Measurements from ENCODE around the gene MAP3K5.

The MAP3K5 gene

DNA sequence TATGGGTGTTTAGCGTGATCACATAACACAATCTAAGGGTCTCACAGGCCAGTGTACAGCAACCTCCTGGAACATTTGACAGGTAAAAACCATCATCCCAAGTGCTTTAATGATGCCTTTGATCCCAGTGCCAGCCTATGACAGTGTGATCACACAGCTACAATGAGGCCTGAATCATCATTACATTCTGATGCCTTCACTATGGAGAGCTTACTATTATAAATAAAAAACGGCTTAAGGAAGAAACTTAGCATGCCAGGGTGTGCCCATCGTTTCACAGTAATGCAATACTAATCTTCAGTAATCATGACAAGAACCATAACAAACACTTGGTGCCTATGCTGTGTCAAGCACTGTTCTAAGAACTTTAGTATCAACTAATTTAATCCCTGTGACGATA is 253.4 kb downstream of the MAP3K5 start:
- Histone ChIP-seq H3K27me3 (ENCODE audit: control insufficient read depth, insufficient read depth, low read length) (no peaks in the 10 kb centered on the region), H3K9me3 (ENCODE audit: control insufficient read depth, low read length) (no peaks in the 10 kb centered on the region)

GRCh38 chr6:136535880-136536650 is 256.2 kb downstream of the MAP3K5 start:
- peaks cover 9% of the 10 kb centered on the region for H3K4me1 ChIP-seq (ENCODE audit: control insufficient read depth, insufficient read depth, low read length)
- no peaks in the 10 kb centered on the region for H3K9me3 ChIP-seq (ENCODE audit: control insufficient read depth, low read length)
- no peaks in the 10 kb centered on the region for H3K27me3 ChIP-seq (ENCODE audit: control insufficient read depth, insufficient read depth, low read length)
- H3K9ac ChIP-seq (ENCODE audit: low read length) = no peak overlapping the region
- no peaks in the 10 kb centered on the region for H3K36me3 ChIP-seq (ENCODE audit: control insufficient read depth, insufficient read depth, low read length)
- no peak overlapping the region for H3K4me3 ChIP-seq (ENCODE audit: low read length)

More for the DNA sequence above, 253.4 kb downstream of the MAP3K5 start:
- Histone ChIP-seq H3K36me3 (ENCODE audit: control insufficient read depth, insufficient read depth, low read length) (no peaks in the 10 kb centered on the region), H3K9ac (ENCODE audit: low read length) (no peak overlapping the region), H3K4me3 (ENCODE audit: low read length) (no peak overlapping the region), H3K4me1 (ENCODE audit: control insufficient read depth, insufficient read depth, low read length) (peaks cover 4% of the 10 kb centered on the region)

DNA sequence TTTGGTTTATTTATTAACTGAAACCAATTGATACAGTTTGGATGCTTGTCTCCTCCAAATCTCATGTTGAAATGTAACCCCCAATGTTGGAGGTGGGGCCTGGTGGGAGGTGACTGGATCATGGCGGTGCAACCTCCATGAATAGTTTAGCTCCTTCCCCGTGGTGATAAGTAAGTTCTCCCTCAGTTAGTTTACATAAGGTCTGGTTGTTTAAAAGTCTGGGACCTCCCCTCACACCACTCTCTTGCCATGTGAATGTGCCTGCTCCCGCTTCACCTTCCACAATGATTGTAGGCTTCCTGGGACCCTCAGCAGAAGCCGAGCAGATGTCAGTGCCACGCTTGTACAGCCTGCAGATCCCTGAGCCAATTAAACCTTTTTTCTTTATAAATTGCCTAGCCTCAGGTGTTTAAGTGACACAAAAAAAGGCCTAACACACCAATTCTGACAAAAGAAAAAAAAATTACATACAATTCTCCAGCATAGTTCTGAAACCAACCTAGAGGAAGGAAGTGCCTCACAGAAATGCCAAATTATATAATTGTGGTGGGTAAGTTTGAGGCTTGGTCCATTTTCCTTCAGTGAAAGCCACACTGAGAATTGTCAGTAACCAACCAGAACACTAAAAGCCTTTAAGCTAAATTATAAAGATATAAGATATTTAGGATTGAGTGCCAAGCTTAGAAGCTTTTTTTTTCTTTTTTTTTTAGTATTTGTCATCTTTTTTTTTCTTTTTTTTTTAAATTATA is 257.1 kb downstream of the MAP3K5 start:
- Histone ChIP-seq H3K9ac (ENCODE audit: low read length) (no peak overlapping the region), H3K4me1 (ENCODE audit: control insufficient read depth, insufficient read depth, low read length) (peaks cover 9% of the 10 kb centered on the region), H3K4me3 (ENCODE audit: low read length) (no peak overlapping the region), H3K36me3 (ENCODE audit: control insufficient read depth, insufficient read depth, low read length) (no peaks in the 10 kb centered on the region), H3K27me3 (ENCODE audit: control insufficient read depth, insufficient read depth, low read length) (no peaks in the 10 kb centered on the region), H3K9me3 (ENCODE audit: control insufficient read depth, low read length) (no peaks in the 10 kb centered on the region)

GRCh38 chr6:136534268-136534667 is 258.0 kb downstream of the MAP3K5 start:
- Histone ChIP-seq H3K9me3 (ENCODE audit: control insufficient read depth, low read length) (no peaks in the 10 kb centered on the region), H3K4me1 (ENCODE audit: control insufficient read depth, insufficient read depth, low read length) (peaks cover 15% of the 10 kb centered on the region), H3K9ac (ENCODE audit: low read length) (no peak overlapping the region), H3K27me3 (ENCODE audit: control insufficient read depth, insufficient read depth, low read length) (no peaks in the 10 kb centered on the region), H3K4me3 (ENCODE audit: low read length) (no peak overlapping the region), H3K36me3 (ENCODE audit: control insufficient read depth, insufficient read depth, low read length) (no peaks in the 10 kb centered on the region)

GRCh38 chr6:136533487-136533886 is 258.8 kb downstream of the MAP3K5 start:
- Histone ChIP-seq H3K27me3 (ENCODE audit: control insufficient read depth, insufficient read depth, low read length) (no peaks in the 10 kb centered on the region), H3K9ac (ENCODE audit: low read length) (no peak overlapping the region), H3K4me3 (ENCODE audit: low read length) (no peak overlapping the region), H3K4me1 (ENCODE audit: control insufficient read depth, insufficient read depth, low read length) (peaks cover 15% of the 10 kb centered on the region), H3K9me3 (ENCODE audit: control insufficient read depth, low read length) (no peaks in the 10 kb centered on the region), H3K36me3 (ENCODE audit: control insufficient read depth, insufficient read depth, low read length) (no peaks in the 10 kb centered on the region)

- H3K9me3 ChIP-seq (ENCODE audit: control insufficient read depth, low read length) = no peaks in the 10 kb centered on the region
- peaks cover 15% of the 10 kb centered on the region for H3K4me1 ChIP-seq (ENCODE audit: control insufficient read depth, insufficient read depth, low read length)
- no peaks in the 10 kb centered on the region for H3K36me3 ChIP-seq (ENCODE audit: control insufficient read depth, insufficient read depth, low read length)
- H3K9ac ChIP-seq (ENCODE audit: low read length) = no peak overlapping the region
- no peaks in the 10 kb centered on the region for H3K27me3 ChIP-seq (ENCODE audit: control insufficient read depth, insufficient read depth, low read length)
- no peak overlapping the region for H3K4me3 ChIP-seq (ENCODE audit: low read length)
These were observed 260.2 kb downstream of the MAP3K5 start for GRCh38 chr6:136532030-136532429.

- Histone ChIP-seq H3K27me3 (ENCODE audit: control insufficient read depth, insufficient read depth, low read length) (no peaks in the 10 kb centered on the region), H3K36me3 (ENCODE audit: control insufficient read depth, insufficient read depth, low read length) (no peaks in the 10 kb centered on the region), H3K9ac (ENCODE audit: low read length) (no peak overlapping the region), H3K4me1 (ENCODE audit: control insufficient read depth, insufficient read depth, low read length) (peaks cover 26% of the 10 kb centered on the region), H3K9me3 (ENCODE audit: control insufficient read depth, low read length) (no peaks in the 10 kb centered on the region), H3K4me3 (ENCODE audit: low read length) (no peak overlapping the region)
These were observed 262.6 kb downstream of the MAP3K5 start for GRCh38 chr6:136529710-136530109.

DNA sequence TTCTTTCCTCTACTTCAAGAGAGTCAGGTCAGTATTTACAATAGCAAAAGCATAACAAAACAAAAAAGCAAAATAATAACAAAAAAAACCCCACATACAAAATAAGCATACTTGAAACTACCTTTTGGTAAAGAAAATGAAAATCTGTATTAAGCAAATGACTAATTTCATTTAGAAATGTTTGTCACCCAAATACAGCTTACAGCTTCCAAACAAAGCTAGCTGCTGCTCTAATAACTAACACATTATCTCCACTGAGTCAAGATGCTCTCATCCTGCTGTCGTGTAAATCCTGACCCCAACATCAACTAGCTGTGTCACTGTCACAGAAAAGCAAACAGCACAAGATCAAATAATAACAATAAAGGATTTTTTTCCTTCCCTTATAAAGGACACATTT is 263.8 kb downstream of the MAP3K5 start:
- no peaks in the 10 kb centered on the region for H3K9me3 ChIP-seq (ENCODE audit: control insufficient read depth, low read length)
- no peaks in the 10 kb centered on the region for H3K27me3 ChIP-seq (ENCODE audit: control insufficient read depth, insufficient read depth, low read length)
- no peaks in the 10 kb centered on the region for H3K36me3 ChIP-seq (ENCODE audit: control insufficient read depth, insufficient read depth, low read length)
- peaks cover 20% of the 10 kb centered on the region for H3K4me1 ChIP-seq (ENCODE audit: control insufficient read depth, insufficient read depth, low read length)
- H3K9ac ChIP-seq (ENCODE audit: low read length) = no peak overlapping the region
- H3K4me3 ChIP-seq (ENCODE audit: low read length) = no peak overlapping the region

DNA sequence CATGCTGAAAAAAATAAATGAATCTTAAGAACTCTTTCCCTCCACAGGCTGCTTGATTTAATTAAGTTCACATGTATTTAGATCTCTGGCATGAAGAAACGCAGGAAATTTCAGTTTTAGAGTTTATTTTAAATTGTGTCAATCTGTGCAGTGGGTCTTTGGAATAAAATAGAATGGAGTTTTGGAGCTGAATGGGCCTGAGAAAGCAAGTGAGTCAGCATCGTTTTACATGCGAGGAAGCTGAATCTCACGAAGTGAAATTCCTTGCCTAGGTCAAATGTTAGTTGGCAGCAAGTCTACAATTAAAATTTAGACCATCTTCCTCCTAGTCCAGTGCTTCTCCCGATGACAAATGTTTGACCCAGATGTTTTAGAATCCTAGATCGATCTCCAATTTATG is 264.4 kb downstream of the MAP3K5 start:
- Histone ChIP-seq H3K4me1 (ENCODE audit: control insufficient read depth, insufficient read depth, low read length) (peaks cover 17% of the 10 kb centered on the region), H3K36me3 (ENCODE audit: control insufficient read depth, insufficient read depth, low read length) (no peaks in the 10 kb centered on the region), H3K4me3 (ENCODE audit: low read length) (no peak overlapping the region), H3K9me3 (ENCODE audit: control insufficient read depth, low read length) (no peaks in the 10 kb centered on the region), H3K9ac (ENCODE audit: low read length) (no peak overlapping the region), H3K27me3 (ENCODE audit: control insufficient read depth, insufficient read depth, low read length) (no peaks in the 10 kb centered on the region)

GRCh38 chr6:136526937-136527336 is 265.3 kb downstream of the MAP3K5 start:
- Histone ChIP-seq H3K4me1 (ENCODE audit: control insufficient read depth, insufficient read depth, low read length) (peaks cover 17% of the 10 kb centered on the region), H3K4me3 (ENCODE audit: low read length) (no peak overlapping the region), H3K9ac (ENCODE audit: low read length) (no peak overlapping the region), H3K36me3 (ENCODE audit: control insufficient read depth, insufficient read depth, low read length) (no peaks in the 10 kb centered on the region), H3K9me3 (ENCODE audit: control insufficient read depth, low read length) (no peaks in the 10 kb centered on the region), H3K27me3 (ENCODE audit: control insufficient read depth, insufficient read depth, low read length) (no peaks in the 10 kb centered on the region)

DNA sequence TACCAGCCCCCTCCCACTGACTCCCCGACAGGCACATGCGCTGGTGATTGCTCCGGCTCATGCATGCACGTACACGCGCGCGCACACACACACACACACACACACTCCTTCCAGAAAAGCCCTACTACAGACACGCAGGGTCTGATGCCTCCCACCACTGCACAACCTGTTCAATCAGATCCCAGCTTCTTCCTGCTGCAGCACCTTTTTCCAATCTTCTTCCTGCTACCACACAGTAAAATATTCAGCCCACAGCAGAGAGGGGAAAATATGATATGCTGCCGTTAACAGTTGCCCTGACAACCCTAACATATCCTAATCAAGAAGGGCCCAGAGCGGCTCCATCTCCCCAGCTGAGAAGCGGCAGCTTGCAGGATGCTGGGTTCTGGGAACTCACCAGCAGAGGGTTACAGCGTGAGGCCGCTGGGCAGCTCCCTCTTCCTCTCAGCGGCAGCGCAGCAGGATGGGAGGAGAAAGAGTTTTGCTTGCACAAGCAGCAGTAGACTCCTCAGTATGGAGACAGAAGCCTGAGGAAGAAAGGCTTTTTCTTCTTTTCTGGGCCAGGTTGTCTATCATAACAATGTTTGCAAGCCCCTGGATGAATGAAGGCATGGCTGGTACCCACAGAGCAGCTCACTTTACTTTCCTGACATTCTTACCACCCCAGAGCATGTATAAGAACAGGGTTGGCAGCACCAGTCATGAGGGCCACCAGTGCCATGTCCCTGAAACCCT is 265.9 kb downstream of the MAP3K5 start:
- Histone ChIP-seq H3K4me1 (ENCODE audit: control insufficient read depth, insufficient read depth, low read length) (peaks cover 17% of the 10 kb centered on the region), H3K36me3 (ENCODE audit: control insufficient read depth, insufficient read depth, low read length) (no peaks in the 10 kb centered on the region), H3K9ac (ENCODE audit: low read length) (no peak overlapping the region), H3K9me3 (ENCODE audit: control insufficient read depth, low read length) (no peaks in the 10 kb centered on the region), H3K4me3 (ENCODE audit: low read length) (no peak overlapping the region), H3K27me3 (ENCODE audit: control insufficient read depth, insufficient read depth, low read length) (no peaks in the 10 kb centered on the region)

All from mucosa of stomach (tissue), 1 donor.